HL-60 (cell line): ENCODE data around the gene TOB1.
A peak's percentile ranks its signal among the peaks of the same experiment; 100 is the strongest.

Experiments
- DNase-seq, 2 experiments: peaks; one replicate each; pipeline ENCODE4 v3.0.0-alpha.2; 2010 to 2020; ENCODE audit warnings: low read depth in 1 of 2, low spot score in 1 of 2
- H3K27ac ChIP-seq: fragments of 250-450 bp; sonication (Bioruptor Pico); replicated peaks from 2 replicates; pipeline ENCODE4 v1.5.1; 2020; ENCODE audit warnings: mild to moderate bottlenecking, moderate library complexity
- H3K27me3 ChIP-seq: fragments of 250-450 bp; sonication (Bioruptor Pico); 2 replicates; pipeline ENCODE4 v1.5.1; 2021; ENCODE audit warnings: mild to moderate bottlenecking, moderate library complexity; ENCODE audit not compliant: insufficient read depth, poor library complexity, severe bottlenecking
- H3K4me3 ChIP-seq: replicated peaks from 2 replicates; pipeline ENCODE4 v1.5.1; 2011; ENCODE audit warnings: mild to moderate bottlenecking, control low read depth, low read length; ENCODE audit not compliant: insufficient read depth
- CTCF ChIP-seq: IDR thresholded peaks from one replicate; pipeline ENCODE4 v1.5.1; 2011; ENCODE audit warnings: low read length, control low read depth, inconsistent platforms; ENCODE audit not compliant: insufficient read depth
- GABPA ChIP-seq: IDR thresholded peaks from 2 replicates; pipeline ENCODE4 v1.6.1; 2012; ENCODE audit warnings: low read depth
- POLR2AphosphoS5 ChIP-seq: IDR thresholded peaks from 2 replicates; pipeline ENCODE4 v1.6.1; 2012; ENCODE audit warnings: low read depth
- REST ChIP-seq: IDR thresholded peaks from 2 replicates; pipeline ENCODE4 v1.6.1; 2012; ENCODE audit warnings: low read depth; ENCODE audit not compliant: insufficient replicate concordance
- SPI1 ChIP-seq: IDR thresholded peaks from 2 replicates; pipeline ENCODE4 v1.6.1; 2012; ENCODE audit warnings: low read depth, mild to moderate bottlenecking, borderline replicate concordance
- long read RNA-seq: library from polyadenylated mRNA; unstranded; transcript quantifications from one replicate; pipeline ENCODE4 v2.0.0, GENCODE V29; 2020

The TOB1 gene
- long read RNA-seq, transcript TOB1-202 (2 exons, 2,229 nt), result major isoform, 59 of 64 reads
- long read RNA-seq, partial matches to known transcripts, result 1 of 64 reads
- long read RNA-seq, other reads (novel, unspliced or antisense), result 3 of 64 reads

- peak within 1 kb of the TSS; percentile 99 for H3K27ac ChIP-seq
- DNase-seq, result peak; percentile 91 to 98
- TF ChIP-seq GABPA (no peak), POLR2AphosphoS5 (peak; percentile 98), SPI1 (no peak), CTCF (no peak), REST (peak; percentile 77)
- no peaks in the 10 kb centered on the region for H3K27me3 ChIP-seq
- H3K4me3 ChIP-seq, result peak within 1 kb of the TSS; percentile 73
Observed at GRCh38 chr17:50866261-50866949, at the start of gene TOB1. Gene TOB1 (minus strand): TSS chr17:50866354. CDS start chr17:50864017, 2,337 bp downstream.

GRCh38 chr17:50914505-50915063 lies 48.4 kb upstream of the TOB1 start:
- TF ChIP-seq SPI1 (no peak), POLR2AphosphoS5 (no peak), CTCF (no peak), REST (no peak), GABPA (no peak)
- Histone ChIP-seq H3K27ac (no peak overlapping the region), H3K4me3 (no peak overlapping the region), H3K27me3 (no peaks in the 10 kb centered on the region)
- DNase-seq, result no peak

- no peak overlapping the region for H3K4me3 ChIP-seq
- H3K27me3 ChIP-seq, result no peaks in the 10 kb centered on the region
- H3K27ac ChIP-seq, result no peak overlapping the region
- DNase-seq, result no peak
- TF ChIP-seq SPI1, result no peak
- no peak for TF ChIP-seq CTCF
- TF ChIP-seq REST, result no peak
- TF ChIP-seq POLR2AphosphoS5, result no peak
- no peak for TF ChIP-seq GABPA
Observed at GRCh38 chr17:50913120-50913519, 47.0 kb upstream of the TOB1 start.
